HL-60 (cell line): ENCODE results near the gene TMPRSS3.

Experiments used
- DNase-seq, 2 experiments: peaks; one replicate each; pipeline ENCODE4 v3.0.0-alpha.2; 2010 to 2020; ENCODE audit warnings: low read depth in 1 of 2, low spot score in 1 of 2
- H3K27ac ChIP-seq: fragments of 250-450 bp; sonication (Bioruptor Pico); replicated peaks from 2 replicates; pipeline ENCODE4 v1.5.1; 2020; ENCODE audit warnings: mild to moderate bottlenecking, moderate library complexity
- H3K27me3 ChIP-seq: fragments of 250-450 bp; sonication (Bioruptor Pico); 2 replicates; pipeline ENCODE4 v1.5.1; 2021; ENCODE audit warnings: mild to moderate bottlenecking, moderate library complexity; ENCODE audit not compliant: insufficient read depth, poor library complexity, severe bottlenecking
- H3K4me3 ChIP-seq: replicated peaks from 2 replicates; pipeline ENCODE4 v1.5.1; 2011; ENCODE audit warnings: mild to moderate bottlenecking, control low read depth, low read length; ENCODE audit not compliant: insufficient read depth
- GABPA ChIP-seq: IDR thresholded peaks from 2 replicates; pipeline ENCODE4 v1.6.1; 2012; ENCODE audit warnings: low read depth
- POLR2AphosphoS5 ChIP-seq: IDR thresholded peaks from 2 replicates; pipeline ENCODE4 v1.6.1; 2012; ENCODE audit warnings: low read depth
- SPI1 ChIP-seq: IDR thresholded peaks from 2 replicates; pipeline ENCODE4 v1.6.1; 2012; ENCODE audit warnings: low read depth, mild to moderate bottlenecking, borderline replicate concordance
- TF ChIP-seq, protein P1 (sequence below): IDR thresholded peaks from one replicate; pipeline ENCODE4 v1.5.1; 2011; ENCODE audit warnings: low read length, control low read depth, inconsistent platforms; ENCODE audit not compliant: insufficient read depth
- TF ChIP-seq, protein P2 (sequence below): IDR thresholded peaks from 2 replicates; pipeline ENCODE4 v1.6.1; 2012; ENCODE audit warnings: low read depth; ENCODE audit not compliant: insufficient replicate concordance

Gene TMPRSS3

GRCh38 chr21:42434884-42435283 lies 39.0 kb upstream of the TMPRSS3 start:
- DNase-seq = no peak
- H3K4me3 ChIP-seq = no peak overlapping the region
- H3K27me3 ChIP-seq = no peaks in the 10 kb centered on the region
- TF ChIP-seq GABPA = no peak
- TF ChIP-seq POLR2AphosphoS5 = no peak
- TF ChIP-seq, protein P1, sequence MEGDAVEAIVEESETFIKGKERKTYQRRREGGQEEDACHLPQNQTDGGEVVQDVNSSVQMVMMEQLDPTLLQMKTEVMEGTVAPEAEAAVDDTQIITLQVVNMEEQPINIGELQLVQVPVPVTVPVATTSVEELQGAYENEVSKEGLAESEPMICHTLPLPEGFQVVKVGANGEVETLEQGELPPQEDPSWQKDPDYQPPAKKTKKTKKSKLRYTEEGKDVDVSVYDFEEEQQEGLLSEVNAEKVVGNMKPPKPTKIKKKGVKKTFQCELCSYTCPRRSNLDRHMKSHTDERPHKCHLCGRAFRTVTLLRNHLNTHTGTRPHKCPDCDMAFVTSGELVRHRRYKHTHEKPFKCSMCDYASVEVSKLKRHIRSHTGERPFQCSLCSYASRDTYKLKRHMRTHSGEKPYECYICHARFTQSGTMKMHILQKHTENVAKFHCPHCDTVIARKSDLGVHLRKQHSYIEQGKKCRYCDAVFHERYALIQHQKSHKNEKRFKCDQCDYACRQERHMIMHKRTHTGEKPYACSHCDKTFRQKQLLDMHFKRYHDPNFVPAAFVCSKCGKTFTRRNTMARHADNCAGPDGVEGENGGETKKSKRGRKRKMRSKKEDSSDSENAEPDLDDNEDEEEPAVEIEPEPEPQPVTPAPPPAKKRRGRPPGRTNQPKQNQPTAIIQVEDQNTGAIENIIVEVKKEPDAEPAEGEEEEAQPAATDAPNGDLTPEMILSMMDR = no peak
- TF ChIP-seq, protein P2, sequence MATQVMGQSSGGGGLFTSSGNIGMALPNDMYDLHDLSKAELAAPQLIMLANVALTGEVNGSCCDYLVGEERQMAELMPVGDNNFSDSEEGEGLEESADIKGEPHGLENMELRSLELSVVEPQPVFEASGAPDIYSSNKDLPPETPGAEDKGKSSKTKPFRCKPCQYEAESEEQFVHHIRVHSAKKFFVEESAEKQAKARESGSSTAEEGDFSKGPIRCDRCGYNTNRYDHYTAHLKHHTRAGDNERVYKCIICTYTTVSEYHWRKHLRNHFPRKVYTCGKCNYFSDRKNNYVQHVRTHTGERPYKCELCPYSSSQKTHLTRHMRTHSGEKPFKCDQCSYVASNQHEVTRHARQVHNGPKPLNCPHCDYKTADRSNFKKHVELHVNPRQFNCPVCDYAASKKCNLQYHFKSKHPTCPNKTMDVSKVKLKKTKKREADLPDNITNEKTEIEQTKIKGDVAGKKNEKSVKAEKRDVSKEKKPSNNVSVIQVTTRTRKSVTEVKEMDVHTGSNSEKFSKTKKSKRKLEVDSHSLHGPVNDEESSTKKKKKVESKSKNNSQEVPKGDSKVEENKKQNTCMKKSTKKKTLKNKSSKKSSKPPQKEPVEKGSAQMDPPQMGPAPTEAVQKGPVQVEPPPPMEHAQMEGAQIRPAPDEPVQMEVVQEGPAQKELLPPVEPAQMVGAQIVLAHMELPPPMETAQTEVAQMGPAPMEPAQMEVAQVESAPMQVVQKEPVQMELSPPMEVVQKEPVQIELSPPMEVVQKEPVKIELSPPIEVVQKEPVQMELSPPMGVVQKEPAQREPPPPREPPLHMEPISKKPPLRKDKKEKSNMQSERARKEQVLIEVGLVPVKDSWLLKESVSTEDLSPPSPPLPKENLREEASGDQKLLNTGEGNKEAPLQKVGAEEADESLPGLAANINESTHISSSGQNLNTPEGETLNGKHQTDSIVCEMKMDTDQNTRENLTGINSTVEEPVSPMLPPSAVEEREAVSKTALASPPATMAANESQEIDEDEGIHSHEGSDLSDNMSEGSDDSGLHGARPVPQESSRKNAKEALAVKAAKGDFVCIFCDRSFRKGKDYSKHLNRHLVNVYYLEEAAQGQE = no peak
- no peak for TF ChIP-seq SPI1
- no peak overlapping the region for H3K27ac ChIP-seq

- no peaks in the 10 kb centered on the region for H3K27me3 ChIP-seq
- H3K27ac ChIP-seq = no peak overlapping the region
- no peak for DNase-seq
- TF ChIP-seq, protein P2 = no peak
- TF ChIP-seq POLR2AphosphoS5 (no peak), SPI1 (no peak)
- TF ChIP-seq, protein P1 = no peak
- H3K4me3 ChIP-seq = no peak overlapping the region
Observed at GRCh38 chr21:42433946-42434551, 38.2 kb upstream of the TMPRSS3 start.

GRCh38 chr21:42432695-42433094 lies 36.8 kb upstream of the TMPRSS3 start:
- H3K27me3 ChIP-seq = no peaks in the 10 kb centered on the region
- TF ChIP-seq, protein P1 = no peak
- TF ChIP-seq SPI1 (no peak), GABPA (no peak), POLR2AphosphoS5 (no peak)
- TF ChIP-seq, protein P2 = no peak

More at GRCh38 chr21:42432695-42433094, 36.8 kb upstream of the TMPRSS3 start:
- Histone ChIP-seq H3K27ac (no peak overlapping the region), H3K4me3 (no peak overlapping the region)
- no peak for DNase-seq
